Measurements from ENCODE around the gene CPEB2.

The CPEB2 gene

DNA sequence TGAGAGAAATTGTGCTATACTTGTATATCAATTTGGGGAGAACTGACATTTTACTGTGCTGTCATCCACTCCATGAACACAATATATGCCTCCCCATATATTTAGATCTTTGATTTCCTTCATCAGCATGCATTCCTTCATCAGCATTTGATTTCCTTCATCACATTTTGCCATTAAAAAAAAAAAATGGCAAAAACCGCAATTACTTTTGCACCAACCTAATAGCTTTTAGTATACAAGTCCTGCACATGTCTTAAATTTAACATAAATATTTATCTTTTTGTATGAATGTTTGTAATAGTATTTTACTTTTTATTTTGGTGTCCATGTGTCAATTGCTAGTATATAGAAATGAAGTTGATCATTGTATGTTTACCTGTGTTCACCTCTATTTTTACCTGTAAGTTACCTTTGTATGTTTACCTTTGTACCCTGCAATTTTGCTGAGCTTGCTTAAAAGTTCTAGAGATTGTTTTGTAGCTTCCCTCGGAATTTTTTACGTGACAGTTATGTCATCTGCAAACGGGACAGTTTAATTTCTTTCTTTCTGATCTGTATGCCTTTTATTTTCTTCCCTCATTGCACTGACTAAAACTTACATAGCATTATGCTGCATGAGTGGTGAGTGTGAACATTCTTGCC lies 86.2 kb downstream of the CPEB2 start:
- Histone ChIP-seq H3K27me3 (ENCODE audit: insufficient read depth, poor library complexity, severe bottlenecking) (no peaks in the 10 kb centered on the region), H3K27ac (replicated peaks) (no peak overlapping the region), H3K4me3 (replicated peaks; ENCODE audit: insufficient read depth, low read length) (no peak overlapping the region)
- no peak for DNase-seq (ENCODE audit: low read depth in 1 of 2, low spot score in 1 of 2)
- no peak for TF ChIP-seq SPI1 (IDR thresholded peaks at IDR 0.05; ENCODE audit: borderline replicate concordance, low read depth)
- TF ChIP-seq, protein P1, sequence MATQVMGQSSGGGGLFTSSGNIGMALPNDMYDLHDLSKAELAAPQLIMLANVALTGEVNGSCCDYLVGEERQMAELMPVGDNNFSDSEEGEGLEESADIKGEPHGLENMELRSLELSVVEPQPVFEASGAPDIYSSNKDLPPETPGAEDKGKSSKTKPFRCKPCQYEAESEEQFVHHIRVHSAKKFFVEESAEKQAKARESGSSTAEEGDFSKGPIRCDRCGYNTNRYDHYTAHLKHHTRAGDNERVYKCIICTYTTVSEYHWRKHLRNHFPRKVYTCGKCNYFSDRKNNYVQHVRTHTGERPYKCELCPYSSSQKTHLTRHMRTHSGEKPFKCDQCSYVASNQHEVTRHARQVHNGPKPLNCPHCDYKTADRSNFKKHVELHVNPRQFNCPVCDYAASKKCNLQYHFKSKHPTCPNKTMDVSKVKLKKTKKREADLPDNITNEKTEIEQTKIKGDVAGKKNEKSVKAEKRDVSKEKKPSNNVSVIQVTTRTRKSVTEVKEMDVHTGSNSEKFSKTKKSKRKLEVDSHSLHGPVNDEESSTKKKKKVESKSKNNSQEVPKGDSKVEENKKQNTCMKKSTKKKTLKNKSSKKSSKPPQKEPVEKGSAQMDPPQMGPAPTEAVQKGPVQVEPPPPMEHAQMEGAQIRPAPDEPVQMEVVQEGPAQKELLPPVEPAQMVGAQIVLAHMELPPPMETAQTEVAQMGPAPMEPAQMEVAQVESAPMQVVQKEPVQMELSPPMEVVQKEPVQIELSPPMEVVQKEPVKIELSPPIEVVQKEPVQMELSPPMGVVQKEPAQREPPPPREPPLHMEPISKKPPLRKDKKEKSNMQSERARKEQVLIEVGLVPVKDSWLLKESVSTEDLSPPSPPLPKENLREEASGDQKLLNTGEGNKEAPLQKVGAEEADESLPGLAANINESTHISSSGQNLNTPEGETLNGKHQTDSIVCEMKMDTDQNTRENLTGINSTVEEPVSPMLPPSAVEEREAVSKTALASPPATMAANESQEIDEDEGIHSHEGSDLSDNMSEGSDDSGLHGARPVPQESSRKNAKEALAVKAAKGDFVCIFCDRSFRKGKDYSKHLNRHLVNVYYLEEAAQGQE (IDR thresholded peaks at IDR 0.05; ENCODE audit: insufficient replicate concordance, low read depth): no peak
- no peak for TF ChIP-seq GABPA (IDR thresholded peaks at IDR 0.05; ENCODE audit: low read depth)
- TF ChIP-seq, protein P2, sequence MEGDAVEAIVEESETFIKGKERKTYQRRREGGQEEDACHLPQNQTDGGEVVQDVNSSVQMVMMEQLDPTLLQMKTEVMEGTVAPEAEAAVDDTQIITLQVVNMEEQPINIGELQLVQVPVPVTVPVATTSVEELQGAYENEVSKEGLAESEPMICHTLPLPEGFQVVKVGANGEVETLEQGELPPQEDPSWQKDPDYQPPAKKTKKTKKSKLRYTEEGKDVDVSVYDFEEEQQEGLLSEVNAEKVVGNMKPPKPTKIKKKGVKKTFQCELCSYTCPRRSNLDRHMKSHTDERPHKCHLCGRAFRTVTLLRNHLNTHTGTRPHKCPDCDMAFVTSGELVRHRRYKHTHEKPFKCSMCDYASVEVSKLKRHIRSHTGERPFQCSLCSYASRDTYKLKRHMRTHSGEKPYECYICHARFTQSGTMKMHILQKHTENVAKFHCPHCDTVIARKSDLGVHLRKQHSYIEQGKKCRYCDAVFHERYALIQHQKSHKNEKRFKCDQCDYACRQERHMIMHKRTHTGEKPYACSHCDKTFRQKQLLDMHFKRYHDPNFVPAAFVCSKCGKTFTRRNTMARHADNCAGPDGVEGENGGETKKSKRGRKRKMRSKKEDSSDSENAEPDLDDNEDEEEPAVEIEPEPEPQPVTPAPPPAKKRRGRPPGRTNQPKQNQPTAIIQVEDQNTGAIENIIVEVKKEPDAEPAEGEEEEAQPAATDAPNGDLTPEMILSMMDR (IDR thresholded peaks at IDR 0.05; ENCODE audit: insufficient read depth, low read length): no peak
- TF ChIP-seq POLR2AphosphoS5 (IDR thresholded peaks at IDR 0.05; ENCODE audit: low read depth): no peak

DNA sequence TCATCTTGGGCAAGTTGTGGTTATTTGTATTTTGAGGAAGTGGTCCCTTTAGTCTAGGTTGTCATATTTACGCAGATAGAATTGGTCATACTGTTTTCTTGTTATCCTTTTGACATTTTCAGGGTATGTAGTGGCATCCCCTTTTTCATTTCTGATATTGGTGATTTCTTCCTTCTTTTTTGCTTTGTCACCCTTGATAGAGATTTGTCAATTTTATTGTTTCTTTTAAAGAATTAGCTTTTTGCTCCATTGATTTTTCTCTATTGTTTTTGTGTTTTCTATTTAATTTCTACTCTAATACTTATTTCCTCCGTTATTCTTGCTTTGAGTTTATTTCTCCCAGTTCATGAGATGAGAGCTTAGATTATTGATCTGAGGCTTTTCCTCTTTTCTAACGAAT lies 87.7 kb downstream of the CPEB2 start:
- DNase-seq (ENCODE audit: low read depth in 1 of 2, low spot score in 1 of 2): no peak
- TF ChIP-seq GABPA (IDR thresholded peaks at IDR 0.05; ENCODE audit: low read depth) (no peak), POLR2AphosphoS5 (IDR thresholded peaks at IDR 0.05; ENCODE audit: low read depth) (no peak), SPI1 (IDR thresholded peaks at IDR 0.05; ENCODE audit: borderline replicate concordance, low read depth) (no peak)
- TF ChIP-seq, protein P2 (IDR thresholded peaks at IDR 0.05; ENCODE audit: insufficient read depth, low read length): no peak
- TF ChIP-seq, protein P1 (IDR thresholded peaks at IDR 0.05; ENCODE audit: insufficient replicate concordance, low read depth): no peak
- Histone ChIP-seq H3K4me3 (replicated peaks; ENCODE audit: insufficient read depth, low read length) (no peak overlapping the region), H3K27me3 (ENCODE audit: insufficient read depth, poor library complexity, severe bottlenecking) (no peaks in the 10 kb centered on the region), H3K27ac (replicated peaks) (no peak overlapping the region)

DNA sequence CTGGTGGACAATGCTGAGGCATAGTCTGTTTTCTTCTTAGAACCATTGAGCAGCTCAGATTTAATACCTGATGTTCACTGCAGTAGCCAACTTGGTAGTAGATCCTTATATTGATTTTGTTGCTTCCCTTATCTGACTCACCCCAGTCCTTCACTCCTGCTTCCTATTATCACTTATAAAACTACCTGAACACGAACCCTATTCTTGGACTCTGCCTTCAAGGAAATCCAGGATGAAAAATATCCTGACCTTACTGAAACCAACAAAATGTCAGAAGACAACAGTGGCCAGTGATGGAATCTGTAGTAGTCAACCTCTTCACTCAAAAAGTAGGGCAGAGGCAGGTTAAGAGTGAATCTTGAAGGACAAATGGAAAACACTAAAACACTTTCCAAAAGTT lies 98.1 kb downstream of the CPEB2 start:
- Histone ChIP-seq H3K27ac (replicated peaks) (no peak overlapping the region), H3K27me3 (ENCODE audit: insufficient read depth, poor library complexity, severe bottlenecking) (no peaks in the 10 kb centered on the region), H3K4me3 (replicated peaks; ENCODE audit: insufficient read depth, low read length) (no peak overlapping the region)
- no peak for DNase-seq (ENCODE audit: low read depth in 1 of 2, low spot score in 1 of 2)
- no peak for TF ChIP-seq POLR2AphosphoS5 (IDR thresholded peaks at IDR 0.05; ENCODE audit: low read depth)
- TF ChIP-seq, protein P1 (IDR thresholded peaks at IDR 0.05; ENCODE audit: insufficient replicate concordance, low read depth): no peak
- no peak for TF ChIP-seq SPI1 (IDR thresholded peaks at IDR 0.05; ENCODE audit: borderline replicate concordance, low read depth)
- TF ChIP-seq GABPA (IDR thresholded peaks at IDR 0.05; ENCODE audit: low read depth): no peak
- TF ChIP-seq, protein P2 (IDR thresholded peaks at IDR 0.05; ENCODE audit: insufficient read depth, low read length): no peak

Data from HL-60 (cell line).